ENCODE results near the gene MYO16. TPM values are rescaled to one million over a fixed set of nuclear protein-coding genes. Genes with fewer than 3 reads are reported as not detected.

Gene MYO16
- total and polyA plus RNA-seq, 2 donors, result 0.16 to 0.19 TPM

GRCh38 chr13:108963846-108964600 lies 334.6 kb downstream of the MYO16 start:
- Histone ChIP-seq H3K4me1 (ENCODE audit: control insufficient read depth in 2 of 2, insufficient read depth in 2 of 2, low read length in 2 of 2) (no peaks in the 10 kb centered on the region), H3K27me3 (ENCODE audit: control insufficient read depth in 2 of 2, insufficient read depth in 1 of 2, low read length in 1 of 2) (no peaks in the 10 kb centered on the region)
- 84% methylated on average over 10 of the region's 10 CpGs for WGBS

GRCh38 chr13:108964606-108965005 lies 335.2 kb downstream of the MYO16 start:
- no peaks in the 10 kb centered on the region for H3K4me1 ChIP-seq (ENCODE audit: control insufficient read depth in 2 of 2, insufficient read depth in 2 of 2, low read length in 2 of 2)
- no peaks in the 10 kb centered on the region for H3K9me3 ChIP-seq (ENCODE audit: control insufficient read depth in 2 of 2, insufficient read depth in 1 of 2, low read length in 1 of 2)
- no peak overlapping the region for H3K4me3 ChIP-seq (ENCODE audit: low read length in 2 of 2)
- 82% methylated on average over 7 of the region's 7 CpGs for WGBS
- no peaks in the 10 kb centered on the region for H3K27me3 ChIP-seq (ENCODE audit: control insufficient read depth in 2 of 2, insufficient read depth in 1 of 2, low read length in 1 of 2)
- H3K27ac ChIP-seq (ENCODE audit: low read depth in 1 of 2, low read length in 1 of 2), result no peak overlapping the region
- no peak for DNase-seq (ENCODE audit: low read depth in 6 of 9, low spot score in 9 of 9)
- no peaks in the 10 kb centered on the region for H3K36me3 ChIP-seq (ENCODE audit: control insufficient read depth in 2 of 2, insufficient read depth in 2 of 2, low read length in 1 of 2)

More at GRCh38 chr13:108963846-108964600, 334.6 kb downstream of the MYO16 start:
- no peak overlapping the region for H3K27ac ChIP-seq (ENCODE audit: low read depth in 1 of 2, low read length in 1 of 2)
- H3K4me3 ChIP-seq (ENCODE audit: low read length in 2 of 2), result no peak overlapping the region
- H3K9me3 ChIP-seq (ENCODE audit: control insufficient read depth in 2 of 2, insufficient read depth in 1 of 2, low read length in 1 of 2), result no peaks in the 10 kb centered on the region
- no peaks in the 10 kb centered on the region for H3K36me3 ChIP-seq (ENCODE audit: control insufficient read depth in 2 of 2, insufficient read depth in 2 of 2, low read length in 1 of 2)
- no peak for DNase-seq (ENCODE audit: low read depth in 6 of 9, low spot score in 9 of 9)

- 94% methylated on average over 6 of the region's 6 CpGs for WGBS
- DNase-seq (ENCODE audit: low read depth in 6 of 9, low spot score in 9 of 9), result no peak
- Histone ChIP-seq H3K36me3 (ENCODE audit: control insufficient read depth in 2 of 2, insufficient read depth in 2 of 2, low read length in 1 of 2) (no peaks in the 10 kb centered on the region), H3K27ac (ENCODE audit: low read depth in 1 of 2, low read length in 1 of 2) (no peak overlapping the region), H3K27me3 (ENCODE audit: control insufficient read depth in 2 of 2, insufficient read depth in 1 of 2, low read length in 1 of 2) (no peaks in the 10 kb centered on the region), H3K9me3 (ENCODE audit: control insufficient read depth in 2 of 2, insufficient read depth in 1 of 2, low read length in 1 of 2) (no peaks in the 10 kb centered on the region), H3K4me3 (ENCODE audit: low read length in 2 of 2) (no peak overlapping the region), H3K4me1 (ENCODE audit: control insufficient read depth in 2 of 2, insufficient read depth in 2 of 2, low read length in 2 of 2) (no peaks in the 10 kb centered on the region)
These were observed 338.0 kb downstream of the MYO16 start for GRCh38 chr13:108967371-108967770.

GRCh38 chr13:108968566-108968965 lies 339.2 kb downstream of the MYO16 start:
- H3K4me3 ChIP-seq (ENCODE audit: low read length in 2 of 2), result no peak overlapping the region
- 96% methylated on average over 7 of the region's 7 CpGs for WGBS
- H3K27ac ChIP-seq (ENCODE audit: low read depth in 1 of 2, low read length in 1 of 2), result no peak overlapping the region
- no peaks in the 10 kb centered on the region for H3K4me1 ChIP-seq (ENCODE audit: control insufficient read depth in 2 of 2, insufficient read depth in 2 of 2, low read length in 2 of 2)
- no peaks in the 10 kb centered on the region for H3K36me3 ChIP-seq (ENCODE audit: control insufficient read depth in 2 of 2, insufficient read depth in 2 of 2, low read length in 1 of 2)
- H3K27me3 ChIP-seq (ENCODE audit: control insufficient read depth in 2 of 2, insufficient read depth in 1 of 2, low read length in 1 of 2), result no peaks in the 10 kb centered on the region
- no peak for DNase-seq (ENCODE audit: low read depth in 6 of 9, low spot score in 9 of 9)
- H3K9me3 ChIP-seq (ENCODE audit: control insufficient read depth in 2 of 2, insufficient read depth in 1 of 2, low read length in 1 of 2), result no peaks in the 10 kb centered on the region

GRCh38 chr13:108974686-108975085 lies 345.3 kb downstream of the MYO16 start:
- no peak overlapping the region for H3K4me3 ChIP-seq (ENCODE audit: low read length in 2 of 2)
- H3K27ac ChIP-seq (ENCODE audit: low read depth in 1 of 2, low read length in 1 of 2), result no peak overlapping the region
- DNase-seq (ENCODE audit: low read depth in 6 of 9, low spot score in 9 of 9), result no peak
- H3K27me3 ChIP-seq (ENCODE audit: control insufficient read depth in 2 of 2, insufficient read depth in 1 of 2, low read length in 1 of 2), result no peaks in the 10 kb centered on the region
- no peaks in the 10 kb centered on the region for H3K36me3 ChIP-seq (ENCODE audit: control insufficient read depth in 2 of 2, insufficient read depth in 2 of 2, low read length in 1 of 2)
- H3K9me3 ChIP-seq (ENCODE audit: control insufficient read depth in 2 of 2, insufficient read depth in 1 of 2, low read length in 1 of 2), result no peaks in the 10 kb centered on the region
- no peaks in the 10 kb centered on the region for H3K4me1 ChIP-seq (ENCODE audit: control insufficient read depth in 2 of 2, insufficient read depth in 2 of 2, low read length in 2 of 2)

- H3K9me3 ChIP-seq (ENCODE audit: control insufficient read depth in 2 of 2, insufficient read depth in 1 of 2, low read length in 1 of 2), result no peaks in the 10 kb centered on the region
- no peak overlapping the region for H3K4me3 ChIP-seq (ENCODE audit: low read length in 2 of 2)
- 26% methylated on average over 5 of the region's 5 CpGs for WGBS
- no peaks in the 10 kb centered on the region for H3K4me1 ChIP-seq (ENCODE audit: control insufficient read depth in 2 of 2, insufficient read depth in 2 of 2, low read length in 2 of 2)
- H3K27ac ChIP-seq (ENCODE audit: low read depth in 1 of 2, low read length in 1 of 2), result no peak overlapping the region
- no peaks in the 10 kb centered on the region for H3K27me3 ChIP-seq (ENCODE audit: control insufficient read depth in 2 of 2, insufficient read depth in 1 of 2, low read length in 1 of 2)
- no peak for DNase-seq (ENCODE audit: low read depth in 6 of 9, low spot score in 9 of 9)
- H3K36me3 ChIP-seq (ENCODE audit: control insufficient read depth in 2 of 2, insufficient read depth in 2 of 2, low read length in 1 of 2), result no peaks in the 10 kb centered on the region
These were observed 350.8 kb downstream of the MYO16 start for GRCh38 chr13:108980237-108980636.

- Histone ChIP-seq H3K4me1 (ENCODE audit: control insufficient read depth in 2 of 2, insufficient read depth in 2 of 2, low read length in 2 of 2) (no peaks in the 10 kb centered on the region), H3K9me3 (ENCODE audit: control insufficient read depth in 2 of 2, insufficient read depth in 1 of 2, low read length in 1 of 2) (no peaks in the 10 kb centered on the region), H3K36me3 (ENCODE audit: control insufficient read depth in 2 of 2, insufficient read depth in 2 of 2, low read length in 1 of 2) (no peaks in the 10 kb centered on the region), H3K4me3 (ENCODE audit: low read length in 2 of 2) (no peak overlapping the region), H3K27me3 (ENCODE audit: control insufficient read depth in 2 of 2, insufficient read depth in 1 of 2, low read length in 1 of 2) (no peaks in the 10 kb centered on the region), H3K27ac (ENCODE audit: low read depth in 1 of 2, low read length in 1 of 2) (no peak overlapping the region)
- 96% methylated on average over 7 of the region's 7 CpGs for WGBS
- no peak for DNase-seq (ENCODE audit: low read depth in 6 of 9, low spot score in 9 of 9)
These were observed 352.0 kb downstream of the MYO16 start for GRCh38 chr13:108981407-108981806.

- Histone ChIP-seq H3K4me1 (ENCODE audit: control insufficient read depth in 2 of 2, insufficient read depth in 2 of 2, low read length in 2 of 2) (no peaks in the 10 kb centered on the region), H3K4me3 (ENCODE audit: low read length in 2 of 2) (no peak overlapping the region), H3K27ac (ENCODE audit: low read depth in 1 of 2, low read length in 1 of 2) (no peak overlapping the region), H3K36me3 (ENCODE audit: control insufficient read depth in 2 of 2, insufficient read depth in 2 of 2, low read length in 1 of 2) (no peaks in the 10 kb centered on the region), H3K27me3 (ENCODE audit: control insufficient read depth in 2 of 2, insufficient read depth in 1 of 2, low read length in 1 of 2) (no peaks in the 10 kb centered on the region), H3K9me3 (ENCODE audit: control insufficient read depth in 2 of 2, insufficient read depth in 1 of 2, low read length in 1 of 2) (no peaks in the 10 kb centered on the region)
- 96% methylated on average over 6 of the region's 6 CpGs for WGBS
- no peak for DNase-seq (ENCODE audit: low read depth in 6 of 9, low spot score in 9 of 9)
These were observed 353.9 kb downstream of the MYO16 start for GRCh38 chr13:108983273-108983672.

GRCh38 chr13:108984251-108984920 lies 355.0 kb downstream of the MYO16 start:
- WGBS, result 93% methylated on average over 7 of the region's 7 CpGs
- H3K36me3 ChIP-seq (ENCODE audit: control insufficient read depth in 2 of 2, insufficient read depth in 2 of 2, low read length in 1 of 2), result no peaks in the 10 kb centered on the region
- no peak overlapping the region for H3K4me3 ChIP-seq (ENCODE audit: low read length in 2 of 2)
- DNase-seq (ENCODE audit: low read depth in 6 of 9, low spot score in 9 of 9), result no peak
- no peak overlapping the region for H3K27ac ChIP-seq (ENCODE audit: low read depth in 1 of 2, low read length in 1 of 2)
- no peaks in the 10 kb centered on the region for H3K9me3 ChIP-seq (ENCODE audit: control insufficient read depth in 2 of 2, insufficient read depth in 1 of 2, low read length in 1 of 2)
- no peaks in the 10 kb centered on the region for H3K4me1 ChIP-seq (ENCODE audit: control insufficient read depth in 2 of 2, insufficient read depth in 2 of 2, low read length in 2 of 2)
- no peaks in the 10 kb centered on the region for H3K27me3 ChIP-seq (ENCODE audit: control insufficient read depth in 2 of 2, insufficient read depth in 1 of 2, low read length in 1 of 2)
